OCI-LY3 (cell line): ENCODE measurements around the gene BCCIP.

ENCODE experiments used
- H2AFZ ChIP-seq: fragments of 200-600, 300-600 bp; shearing (Covaris generic); 2 replicates; pipeline ENCODE4 v1.6.0; 2014; ENCODE audit warnings: antibody characterized with exemption, low read depth, low read length
- H3K27ac ChIP-seq: fragments of 200-600, 300-600 bp; sonication (generic); 2 replicates; pipeline ENCODE4 v1.5.1; 2014; ENCODE audit warnings: mild to moderate bottlenecking, low read length, moderate library complexity, mixed read lengths
- H3K27me3 ChIP-seq: fragments of 200-600, 300-600 bp; sonication (generic); 2 replicates; pipeline ENCODE4 v1.6.1; 2014; ENCODE audit warnings: low read depth, low read length, mixed read lengths
- H3K36me3 ChIP-seq: fragments of 200-600, 300-600 bp; sonication (generic); replicated peaks from 2 replicates; pipeline ENCODE3; 2014; ENCODE audit warnings: low read depth, low read length, mixed read lengths
- H3K4me1 ChIP-seq: fragments of 300-600, 200-600 bp; sonication (generic); 2 replicates; pipeline ENCODE4 v1.6.1; 2014; ENCODE audit warnings: low read length, mixed read lengths
- H3K4me2 ChIP-seq: fragments of 200-600, 300-600 bp; sonication (generic); 2 replicates; pipeline ENCODE4 v1.6.1; 2014; ENCODE audit warnings: low read length, mixed read lengths
- H3K4me3 ChIP-seq: fragments of 300-600, 200-600 bp; sonication (generic); 2 replicates; pipeline ENCODE4 v1.5.1; 2014; ENCODE audit warnings: antibody characterized with exemption, mild to moderate bottlenecking, low read length, moderate library complexity
- H3K79me2 ChIP-seq: fragments of 300-600, 200-600 bp; shearing (Covaris generic); 2 replicates; pipeline ENCODE4 v1.6.1; 2014; ENCODE audit warnings: mild to moderate bottlenecking, low read length, mixed read lengths
- H3K9ac ChIP-seq: fragments of 300-600, 200-600 bp; shearing (Covaris generic); 2 replicates; pipeline ENCODE4 v1.6.0; 2014; ENCODE audit warnings: mild to moderate bottlenecking, low read length, moderate library complexity
- H3K9me3 ChIP-seq: fragments of 200-600, 300-600 bp; shearing (Covaris generic); 2 replicates; pipeline ENCODE4 v1.6.1; 2014; ENCODE audit warnings: low read length, mixed read lengths; ENCODE audit not compliant: insufficient read depth
- H4K20me1 ChIP-seq: fragments of 200-600, 300-600 bp; sonication (generic); 2 replicates; pipeline ENCODE4 v1.6.1; 2016; ENCODE audit warnings: low read length, mixed read lengths; ENCODE audit not compliant: insufficient read depth
- CTCF ChIP-seq: fragments of 200-600, 300-600 bp; sonication (generic); IDR thresholded peaks from 2 replicates; pipeline ENCODE4 v1.5.1; 2014; ENCODE audit warnings: antibody characterized with exemption, low read length, low read depth
- EZH2phosphoT487 ChIP-seq: fragments of 200-600 bp; shearing (Covaris generic); IDR thresholded peaks from 2 replicates; pipeline ENCODE4 v1.6.1; 2018; ENCODE audit warnings: antibody characterized with exemption, mixed run types, low read depth

BCCIP gene

DNA sequence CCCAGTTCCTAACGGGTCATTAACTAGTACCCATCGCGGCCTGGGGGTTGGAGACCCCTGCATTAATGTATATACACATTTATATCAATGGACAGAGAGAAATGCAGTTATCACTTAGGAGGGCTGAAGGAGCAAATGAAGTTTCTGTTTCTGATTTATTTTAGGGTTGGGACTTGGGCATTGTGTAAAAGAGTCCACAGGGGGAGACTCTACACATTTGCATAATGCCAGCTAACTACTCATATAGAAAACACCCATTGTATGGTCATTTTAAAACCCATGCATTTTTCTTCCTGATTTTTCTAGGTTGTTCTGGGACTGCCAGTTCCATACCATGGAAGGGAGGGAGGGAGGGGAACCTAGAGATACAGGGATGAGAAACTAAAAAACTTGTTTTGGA lies 23.5 kb downstream of the BCCIP start:
- H3K9me3 ChIP-seq: no peaks in the 10 kb centered on the region
- no peak overlapping the region for H2AFZ ChIP-seq
- H3K27ac ChIP-seq: no peak overlapping the region
- no peak overlapping the region for H3K4me3 ChIP-seq
- no peaks in the 10 kb centered on the region for H3K4me1 ChIP-seq
- TF ChIP-seq CTCF: no peak
- no peak for TF ChIP-seq EZH2phosphoT487
- no peaks in the 10 kb centered on the region for H3K79me2 ChIP-seq
- H3K4me2 ChIP-seq: no peak overlapping the region
- no peaks in the 10 kb centered on the region for H3K27me3 ChIP-seq
- peaks cover 2% of the 10 kb centered on the region for H3K36me3 ChIP-seq
- H4K20me1 ChIP-seq: no peaks in the 10 kb centered on the region
- H3K9ac ChIP-seq: no peak overlapping the region

DNA sequence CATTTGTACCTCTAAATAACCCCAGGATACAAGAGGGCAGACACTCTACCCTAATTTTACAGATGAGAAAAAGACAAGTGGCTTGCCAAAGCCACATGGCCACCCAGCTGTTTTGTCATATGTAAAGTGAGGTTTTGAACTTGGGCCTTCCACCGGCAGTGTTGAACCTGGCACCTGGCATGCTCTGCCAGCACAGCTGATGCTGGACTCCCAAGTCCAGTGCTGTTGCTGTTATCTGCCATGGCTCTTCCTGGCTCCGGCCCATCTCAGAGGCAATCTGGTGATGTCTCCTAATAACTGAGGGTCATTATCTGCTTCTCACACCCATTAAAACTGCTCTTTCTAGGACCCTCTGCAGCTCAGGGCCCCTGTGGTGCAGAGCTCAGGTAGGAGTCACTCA lies 25.0 kb downstream of the BCCIP start:
- TF ChIP-seq CTCF (no peak), EZH2phosphoT487 (no peak)
- peaks cover 3% of the 10 kb centered on the region for H3K36me3 ChIP-seq

DNA sequence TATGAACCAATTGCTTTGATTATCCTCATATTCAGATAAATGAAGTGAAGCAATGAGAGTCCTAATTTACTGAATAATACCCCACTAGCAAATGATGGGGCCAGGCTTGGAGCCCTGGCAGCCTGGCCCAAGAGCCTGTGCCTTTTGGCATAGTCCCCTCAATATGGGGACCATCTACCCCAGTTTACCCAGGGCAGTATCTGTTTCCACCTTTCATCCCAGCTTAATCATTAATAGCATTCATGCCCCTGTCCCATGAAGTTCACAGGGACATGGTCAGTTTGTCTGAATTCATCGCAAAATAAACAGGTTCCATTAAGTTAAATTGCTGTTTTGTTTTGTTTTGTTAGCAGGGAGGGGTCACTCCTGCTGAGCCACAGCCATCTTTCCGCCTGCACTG lies 25.5 kb downstream of the BCCIP start:
- Histone ChIP-seq H3K79me2 (no peaks in the 10 kb centered on the region), H3K4me1 (no peaks in the 10 kb centered on the region), H3K27me3 (no peaks in the 10 kb centered on the region), H3K9ac (no peak overlapping the region), H3K9me3 (no peaks in the 10 kb centered on the region), H3K4me3 (no peak overlapping the region), H3K27ac (no peak overlapping the region), H4K20me1 (no peaks in the 10 kb centered on the region), H3K4me2 (no peak overlapping the region), H3K36me3 (peaks cover 3% of the 10 kb centered on the region), H2AFZ (no peak overlapping the region)
- TF ChIP-seq CTCF (no peak), EZH2phosphoT487 (no peak)

More for the DNA sequence above, 25.0 kb downstream of the BCCIP start:
- Histone ChIP-seq H3K79me2 (no peaks in the 10 kb centered on the region), H3K4me1 (no peaks in the 10 kb centered on the region), H3K9me3 (no peaks in the 10 kb centered on the region), H3K9ac (no peak overlapping the region), H3K4me2 (no peak overlapping the region), H2AFZ (no peak overlapping the region), H3K27me3 (no peaks in the 10 kb centered on the region), H4K20me1 (no peaks in the 10 kb centered on the region), H3K27ac (no peak overlapping the region), H3K4me3 (no peak overlapping the region)

- peaks cover 3% of the 10 kb centered on the region for H3K36me3 ChIP-seq
Observed at GRCh38 chr10:125849448-125849847, 26.1 kb downstream of the BCCIP start.

More at GRCh38 chr10:125849448-125849847, 26.1 kb downstream of the BCCIP start:
- no peak overlapping the region for H3K9ac ChIP-seq
- H3K4me1 ChIP-seq: no peaks in the 10 kb centered on the region
- no peak overlapping the region for H3K27ac ChIP-seq
- H3K79me2 ChIP-seq: no peaks in the 10 kb centered on the region
- H3K9me3 ChIP-seq: no peaks in the 10 kb centered on the region
- TF ChIP-seq EZH2phosphoT487 (no peak), CTCF (no peak)
- no peak overlapping the region for H2AFZ ChIP-seq
- H3K4me2 ChIP-seq: no peak overlapping the region
- no peaks in the 10 kb centered on the region for H4K20me1 ChIP-seq
- H3K4me3 ChIP-seq: no peak overlapping the region
- no peaks in the 10 kb centered on the region for H3K27me3 ChIP-seq
